Upper lobe of left lung (tissue), 4 donors: ENCODE measurements around the gene CDK5R1.

ENCODE experiments used
- EP300 ChIP-seq, 4 donors: sonication (generic); formaldehyde crosslinking; IDR thresholded peaks; one replicate each; pipeline ENCODE4 v1.5.1; 2017; ENCODE audit warnings: antibody characterized with exemption in 4 of 4, control low read depth in 2 of 4
- POLR2A ChIP-seq, 4 donors: fragments of 450-650 bp; IDR thresholded peaks; one replicate each; pipeline ENCODE4 v1.5.1; 2016 to 2017; ENCODE audit warnings: antibody characterized with exemption in 4 of 4, mild to moderate bottlenecking in 2 of 4
- POLR2AphosphoS5 ChIP-seq, 2 donors: sonication (generic); formaldehyde crosslinking; IDR thresholded peaks; one replicate each; pipeline ENCODE4 v1.5.1; 2017; ENCODE audit warnings: antibody characterized with exemption in 2 of 2
- TF ChIP-seq, protein P1 (sequence below), 6 experiments: fragments of 450-650 bp in 4 of 6; fragments of 200-600 bp in 2 of 6; sonication (generic) in 2 of 6; IDR thresholded peaks; one replicate each; pipeline ENCODE4 v1.5.1; 2016 to 2019; ENCODE audit warnings: antibody characterized with exemption in 6 of 6

DNA sequence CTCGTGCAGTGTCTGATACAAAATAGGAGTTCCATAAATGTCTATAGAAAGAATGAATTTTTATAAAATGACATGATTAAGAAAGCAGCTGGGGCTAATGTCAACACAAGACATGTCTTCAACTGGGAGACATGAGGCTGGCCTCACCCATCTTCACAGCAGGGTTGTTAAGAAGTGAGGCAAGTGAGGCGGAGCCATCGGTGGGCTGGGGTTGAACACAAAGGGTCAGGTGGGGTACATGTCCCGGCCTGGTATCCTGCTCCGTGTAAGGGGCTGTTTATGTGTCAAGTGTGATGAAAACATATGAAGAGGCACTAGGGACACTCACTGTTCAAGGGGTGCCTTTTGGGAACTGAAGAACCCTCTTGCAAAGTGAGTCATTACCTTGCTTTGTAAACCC is 22.1 kb downstream of the CDK5R1 start:
- TF ChIP-seq, protein P1, sequence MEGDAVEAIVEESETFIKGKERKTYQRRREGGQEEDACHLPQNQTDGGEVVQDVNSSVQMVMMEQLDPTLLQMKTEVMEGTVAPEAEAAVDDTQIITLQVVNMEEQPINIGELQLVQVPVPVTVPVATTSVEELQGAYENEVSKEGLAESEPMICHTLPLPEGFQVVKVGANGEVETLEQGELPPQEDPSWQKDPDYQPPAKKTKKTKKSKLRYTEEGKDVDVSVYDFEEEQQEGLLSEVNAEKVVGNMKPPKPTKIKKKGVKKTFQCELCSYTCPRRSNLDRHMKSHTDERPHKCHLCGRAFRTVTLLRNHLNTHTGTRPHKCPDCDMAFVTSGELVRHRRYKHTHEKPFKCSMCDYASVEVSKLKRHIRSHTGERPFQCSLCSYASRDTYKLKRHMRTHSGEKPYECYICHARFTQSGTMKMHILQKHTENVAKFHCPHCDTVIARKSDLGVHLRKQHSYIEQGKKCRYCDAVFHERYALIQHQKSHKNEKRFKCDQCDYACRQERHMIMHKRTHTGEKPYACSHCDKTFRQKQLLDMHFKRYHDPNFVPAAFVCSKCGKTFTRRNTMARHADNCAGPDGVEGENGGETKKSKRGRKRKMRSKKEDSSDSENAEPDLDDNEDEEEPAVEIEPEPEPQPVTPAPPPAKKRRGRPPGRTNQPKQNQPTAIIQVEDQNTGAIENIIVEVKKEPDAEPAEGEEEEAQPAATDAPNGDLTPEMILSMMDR (IDR thresholded peaks at IDR 0.05), result no peak
- TF ChIP-seq POLR2AphosphoS5 (IDR thresholded peaks at IDR 0.05), result no peak
- TF ChIP-seq POLR2A (IDR thresholded peaks at IDR 0.05), result no peak
- TF ChIP-seq EP300 (IDR thresholded peaks at IDR 0.05), result no peak
